Uterus (tissue), 4 donors: ENCODE data around the gene NXN. TPM values are rescaled to one million over a fixed set of nuclear protein-coding genes. Genes with fewer than 3 reads are reported as not detected.

Experiments used
- DNase-seq, 2 donors: peaks; one replicate each; pipeline ENCODE4 v3.0.0-alpha.2; 2019 to 2020
- H3K27ac ChIP-seq, 2 donors: fragments of 200-600 bp; sonication (generic); 1 replicate in 1 of 2; 2 replicates in 1 of 2; pipeline ENCODE4 v1.5.1; 2016 to 2018
- H3K27me3 ChIP-seq, 2 donors: fragments of 200-600 bp; sonication (generic); one replicate each; pipeline ENCODE4 v1.5.1; 2018 to 2019; ENCODE audit warnings: control low read depth in 1 of 2
- H3K36me3 ChIP-seq, 2 donors: fragments of 200-600 bp; sonication (generic); one replicate each; pipeline ENCODE4 v1.5.1; 2019; ENCODE audit warnings: control low read depth in 1 of 2
- H3K4me1 ChIP-seq, 2 donors: fragments of 200-600 bp; sonication (generic); one replicate each; pipeline ENCODE4 v1.5.1; 2018 to 2019; ENCODE audit warnings: control low read depth in 1 of 2
- H3K4me3 ChIP-seq, 2 donors: fragments of 200-600 bp; sonication (generic); 1 replicate in 1 of 2; 2 replicates in 1 of 2; pipeline ENCODE4 v1.5.1; 2018 to 2019; ENCODE audit warnings: mild to moderate bottlenecking in 1 of 2
- H3K9me3 ChIP-seq, 2 donors: fragments of 200-600 bp; sonication (generic); one replicate each; pipeline ENCODE4 v1.5.1; 2019; ENCODE audit warnings: control low read depth in 1 of 2
- POLR2A ChIP-seq, 2 donors: fragments of 450-650 bp; IDR thresholded peaks; one replicate each; pipeline ENCODE4 v1.6.1; 2016; ENCODE audit warnings: antibody characterized with exemption in 2 of 2, mild to moderate bottlenecking in 1 of 2, moderate library complexity in 1 of 2
- intact Hi-C: fragments of 100-400 bp; cut with DNase I; formaldehyde crosslinking; loops from one replicate; pipeline ENCODE4 v1.15.1; 2023; ENCODE audit warnings: low total_unique reads
- total RNA-seq, 4 donors: library from RNA; depleted of rRNA in 3 of 4; stranded (reverse); fragments of >200 nt in 3 of 4; gene quantifications; one replicate each; pipeline versions ENCODE4 v1.1.0 to v1.2.4, GENCODE V29; 2014 to 2023
- TF ChIP-seq, protein P1 (sequence below), 4 experiments: fragments of 200-600 bp in 2 of 4; fragments of 450-650 bp in 2 of 4; sonication (generic) in 2 of 4; IDR thresholded peaks; one replicate each; pipeline ENCODE4 v1.5.1; 2016 to 2019; ENCODE audit warnings: antibody characterized with exemption in 4 of 4, mild to moderate bottlenecking in 2 of 4, moderate library complexity in 1 of 4
- donor health status: DM: yes; HTN: yes; CAD: no.

Gene NXN
- total RNA-seq, 4 donors from 2014 or later: 6.5 to 99.0 (median 49.9) TPM

DNA sequence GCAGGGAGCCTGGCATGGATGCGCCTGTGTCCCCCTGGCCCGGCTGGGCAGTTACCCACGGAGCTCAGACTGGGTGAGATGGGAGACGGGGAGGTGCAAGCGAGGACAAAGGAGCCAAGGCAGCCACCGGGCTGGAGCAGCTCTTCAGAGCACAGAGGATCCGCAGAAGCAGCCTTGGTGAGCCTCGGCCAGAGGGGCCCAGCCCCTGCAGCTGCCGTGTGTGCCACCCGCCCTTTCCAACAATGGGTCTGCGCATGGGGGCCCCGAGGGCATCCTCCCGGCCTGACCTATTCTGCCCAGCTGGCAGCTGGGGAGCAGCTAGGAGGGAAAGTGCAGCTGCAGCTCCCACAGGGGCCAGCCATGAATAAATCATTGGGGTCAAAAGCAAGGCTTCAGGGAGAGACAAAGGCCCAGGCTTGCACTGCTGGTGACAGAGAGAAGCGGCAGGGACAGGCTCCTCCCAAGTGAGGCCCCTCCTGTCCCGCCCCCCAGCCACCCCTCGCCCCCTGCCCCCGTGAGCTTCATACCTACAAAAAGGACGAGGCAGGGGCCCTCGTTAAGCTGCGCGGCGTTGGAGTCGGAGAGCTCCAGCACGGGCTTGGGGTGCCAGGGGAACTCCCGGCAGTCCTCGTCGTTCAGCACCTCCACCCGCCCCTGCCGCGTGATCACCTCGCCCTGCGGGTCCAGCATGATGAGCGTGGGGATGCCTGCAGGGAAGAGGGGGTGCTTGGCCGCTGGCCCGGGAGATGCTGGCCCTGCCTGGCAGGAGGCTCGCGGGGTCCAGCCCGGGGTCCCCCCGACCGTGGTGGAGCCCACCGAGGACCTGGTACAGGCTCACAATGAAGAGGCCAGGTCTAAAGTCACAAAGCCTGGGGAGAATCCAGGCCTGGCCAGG, 174.8 kb downstream of the NXN start:
- H3K4me3 ChIP-seq: no peak overlapping the region
- no peaks in the 10 kb centered on the region for H3K36me3 ChIP-seq
- H3K27ac ChIP-seq: no peak overlapping the region
- H3K9me3 ChIP-seq: no peaks in the 10 kb centered on the region
- TF ChIP-seq POLR2A (IDR thresholded peaks at IDR 0.05): no peak
- TF ChIP-seq, protein P1, sequence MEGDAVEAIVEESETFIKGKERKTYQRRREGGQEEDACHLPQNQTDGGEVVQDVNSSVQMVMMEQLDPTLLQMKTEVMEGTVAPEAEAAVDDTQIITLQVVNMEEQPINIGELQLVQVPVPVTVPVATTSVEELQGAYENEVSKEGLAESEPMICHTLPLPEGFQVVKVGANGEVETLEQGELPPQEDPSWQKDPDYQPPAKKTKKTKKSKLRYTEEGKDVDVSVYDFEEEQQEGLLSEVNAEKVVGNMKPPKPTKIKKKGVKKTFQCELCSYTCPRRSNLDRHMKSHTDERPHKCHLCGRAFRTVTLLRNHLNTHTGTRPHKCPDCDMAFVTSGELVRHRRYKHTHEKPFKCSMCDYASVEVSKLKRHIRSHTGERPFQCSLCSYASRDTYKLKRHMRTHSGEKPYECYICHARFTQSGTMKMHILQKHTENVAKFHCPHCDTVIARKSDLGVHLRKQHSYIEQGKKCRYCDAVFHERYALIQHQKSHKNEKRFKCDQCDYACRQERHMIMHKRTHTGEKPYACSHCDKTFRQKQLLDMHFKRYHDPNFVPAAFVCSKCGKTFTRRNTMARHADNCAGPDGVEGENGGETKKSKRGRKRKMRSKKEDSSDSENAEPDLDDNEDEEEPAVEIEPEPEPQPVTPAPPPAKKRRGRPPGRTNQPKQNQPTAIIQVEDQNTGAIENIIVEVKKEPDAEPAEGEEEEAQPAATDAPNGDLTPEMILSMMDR (IDR thresholded peaks at IDR 0.05): no peak
- intact Hi-C loops: no loop called here
- DNase-seq: no peak
- no peaks in the 10 kb centered on the region for H3K4me1 ChIP-seq
- H3K27me3 ChIP-seq: no peaks in the 10 kb centered on the region

DNA sequence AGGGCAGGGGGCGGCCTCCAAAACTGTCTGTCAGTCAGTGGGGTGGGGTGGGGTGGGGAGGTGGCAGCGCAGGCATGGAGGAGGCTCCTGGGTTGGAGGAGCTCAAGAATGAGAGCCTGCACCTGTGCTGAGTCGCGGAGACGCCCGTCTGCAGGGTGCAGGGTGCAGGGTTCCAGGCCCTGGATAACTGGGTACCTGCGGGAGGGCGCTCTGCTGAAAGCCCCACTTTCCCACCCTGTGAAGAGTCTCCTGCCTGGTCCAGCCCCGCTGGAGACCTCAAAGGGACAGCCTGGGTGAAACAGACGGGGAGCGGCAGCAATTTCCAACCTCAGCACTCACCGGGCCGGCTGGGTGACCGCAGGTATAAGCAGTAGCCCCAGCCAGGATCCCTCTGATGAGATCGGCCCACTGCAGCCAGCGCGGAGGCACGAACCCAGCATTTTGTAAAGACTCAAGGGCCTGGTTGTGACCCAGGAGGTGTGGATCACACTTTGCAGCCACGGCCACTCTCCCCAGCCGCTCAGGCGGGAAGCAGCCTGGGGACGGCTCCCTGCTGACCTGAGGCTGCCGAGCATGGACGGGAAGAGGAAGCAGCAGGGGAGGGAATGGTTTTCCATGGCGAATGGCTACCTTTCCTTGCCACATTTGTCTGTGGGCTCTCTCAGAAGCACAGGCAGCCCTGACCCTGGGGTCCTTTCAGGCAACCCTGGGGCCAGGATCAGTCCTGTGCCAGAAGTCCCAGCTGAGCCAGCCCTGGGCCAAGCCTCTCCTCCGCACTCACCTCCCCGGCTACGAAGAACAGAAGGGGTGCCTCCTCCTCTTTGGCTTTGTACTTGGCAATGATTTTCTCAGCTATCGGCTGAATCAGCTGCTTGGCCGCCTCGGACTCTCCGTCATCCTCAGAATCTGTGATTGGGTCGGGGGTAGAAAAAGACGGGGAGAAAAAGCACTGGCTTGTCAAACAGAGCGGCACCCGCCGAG, 176.4 kb downstream of the NXN start:
- intact Hi-C loops: no loop called here
- Histone ChIP-seq H3K4me1 (no peaks in the 10 kb centered on the region), H3K27ac (no peak overlapping the region), H3K27me3 (no peaks in the 10 kb centered on the region), H3K36me3 (no peaks in the 10 kb centered on the region), H3K4me3 (no peak overlapping the region), H3K9me3 (no peaks in the 10 kb centered on the region)
- DNase-seq: peak in 1 of 2 donors; percentile 40
- no peak for TF ChIP-seq POLR2A (IDR thresholded peaks at IDR 0.05)
- TF ChIP-seq, protein P1 (IDR thresholded peaks at IDR 0.05): no peak

DNA sequence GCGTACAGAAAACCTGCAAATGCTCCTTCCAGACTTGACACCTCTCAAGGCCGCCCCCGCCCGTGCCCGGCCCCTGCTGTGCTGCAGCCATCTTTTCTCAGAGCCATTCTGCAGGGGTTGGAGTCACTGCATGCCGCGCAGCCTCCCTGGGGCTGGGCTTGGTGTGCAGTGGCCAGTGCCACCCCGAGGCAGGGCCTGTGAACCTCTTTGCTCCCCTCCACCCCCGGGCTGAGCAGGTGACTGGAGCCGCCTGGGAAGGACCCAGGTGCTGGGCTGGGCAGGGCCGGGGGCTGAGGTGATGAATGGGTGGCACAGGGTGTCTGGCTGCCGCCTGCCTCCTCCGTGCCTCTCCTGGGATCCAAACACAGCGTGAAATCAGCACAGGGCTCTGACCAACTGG, 177.1 kb downstream of the NXN start:
- no peak overlapping the region for H3K27ac ChIP-seq
- no peak for DNase-seq
- no peaks in the 10 kb centered on the region for H3K9me3 ChIP-seq
- no peaks in the 10 kb centered on the region for H3K36me3 ChIP-seq
- TF ChIP-seq, protein P1 (IDR thresholded peaks at IDR 0.05): no peak
- TF ChIP-seq POLR2A (IDR thresholded peaks at IDR 0.05): no peak
- no peaks in the 10 kb centered on the region for H3K4me1 ChIP-seq
- no peaks in the 10 kb centered on the region for H3K27me3 ChIP-seq
- H3K4me3 ChIP-seq: no peak overlapping the region
- intact Hi-C loops: no loop called here

DNA sequence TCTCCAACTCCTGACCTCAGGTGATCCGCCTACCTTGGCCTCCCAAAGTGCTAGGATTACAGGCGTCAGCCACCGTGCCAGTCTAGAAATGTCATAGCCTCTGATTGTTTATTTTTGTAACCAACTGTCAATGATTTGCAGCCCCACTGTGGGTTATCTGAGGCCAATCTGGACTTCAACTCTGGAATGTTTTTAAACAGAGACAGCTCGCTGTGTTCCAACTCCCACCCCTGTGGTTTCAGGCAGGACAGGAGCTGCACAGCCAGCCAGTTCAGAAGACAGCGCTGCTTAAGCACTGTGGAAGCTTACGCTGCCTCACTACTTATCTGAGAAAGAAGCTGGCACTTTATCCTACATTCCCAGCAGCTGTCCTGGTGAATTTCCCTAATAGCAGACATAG, 177.9 kb downstream of the NXN start:
- no peak overlapping the region for H3K27ac ChIP-seq
- no peak for DNase-seq
- intact Hi-C loops: no loop called here
- no peaks in the 10 kb centered on the region for H3K9me3 ChIP-seq
- H3K36me3 ChIP-seq: no peaks in the 10 kb centered on the region
- no peaks in the 10 kb centered on the region for H3K27me3 ChIP-seq
- no peak for TF ChIP-seq POLR2A (IDR thresholded peaks at IDR 0.05)
- TF ChIP-seq, protein P1 (IDR thresholded peaks at IDR 0.05): no peak
- H3K4me3 ChIP-seq: no peak overlapping the region
- no peaks in the 10 kb centered on the region for H3K4me1 ChIP-seq
